ENCODE measurements around the gene KRTAP10-7. TPM values are rescaled to one million over a fixed set of nuclear protein-coding genes. Genes with fewer than 3 reads are reported as not detected.
"Not testable (repeated sequence)": the region's sequence is repeated elsewhere in the genome, so short reads cannot be mapped to it uniquely, and the experiment has no call there.

KRTAP10-7 gene
- total RNA-seq, 4 donors from 2014 or later, result not detected

DNA sequence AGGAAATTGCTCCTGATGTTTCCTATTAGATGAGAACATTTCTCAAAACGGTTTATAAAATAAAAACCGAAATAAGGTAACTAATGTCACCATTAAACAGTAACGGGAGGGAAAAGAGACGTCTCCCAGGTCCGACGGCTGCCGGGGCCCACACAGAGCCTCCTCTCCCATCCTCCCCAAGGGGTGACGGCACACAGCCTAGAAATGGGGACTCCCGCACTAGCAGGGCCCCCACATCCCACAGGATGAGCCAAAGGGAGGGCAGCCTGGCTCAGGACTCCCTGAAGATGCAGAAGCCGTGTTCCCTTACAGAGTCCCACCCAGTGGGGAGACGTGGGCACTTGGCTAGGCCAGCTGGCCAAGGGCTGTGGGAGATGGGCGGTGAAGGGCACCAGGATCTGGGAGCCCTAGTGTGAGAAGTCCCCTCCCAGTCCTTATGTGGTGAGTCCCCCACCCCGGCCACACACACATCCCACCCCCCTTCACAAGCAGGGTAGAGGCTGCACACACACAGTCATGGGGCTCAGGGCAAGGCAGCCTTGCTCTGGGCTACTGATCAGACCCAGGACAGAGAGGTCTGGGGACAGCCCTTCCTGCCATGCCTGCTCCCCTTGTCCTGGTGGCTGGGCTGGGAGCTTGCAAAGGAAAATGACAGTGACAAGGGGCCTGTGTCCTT, 45.1 kb upstream of the KRTAP10-7 start:
- Histone ChIP-seq H3K36me3 (no peaks in the 10 kb centered on the region), H3K27me3 (peaks cover 0 to 12% of the 10 kb centered on the region in 2 donors), H3K27ac (no peak overlapping the region), H3K4me3 (no peak overlapping the region), H3K4me1 (no peaks in the 10 kb centered on the region), H3K9me3 (peaks cover 0 to 21% (median 0%) of the 10 kb centered on the region in 4 donors)
- WGBS, 2 donors, result 72 to 73% methylated on average over 8 to 13 of the region's 13 CpGs
- DNase-seq (ENCODE audit: low spot score in 2 of 2), result no peak
- TF ChIP-seq POLR2A (IDR thresholded peaks at IDR 0.05), result no peak
- no peak for TF ChIP-seq EP300 (IDR thresholded peaks at IDR 0.05)
- TF ChIP-seq, protein P1, sequence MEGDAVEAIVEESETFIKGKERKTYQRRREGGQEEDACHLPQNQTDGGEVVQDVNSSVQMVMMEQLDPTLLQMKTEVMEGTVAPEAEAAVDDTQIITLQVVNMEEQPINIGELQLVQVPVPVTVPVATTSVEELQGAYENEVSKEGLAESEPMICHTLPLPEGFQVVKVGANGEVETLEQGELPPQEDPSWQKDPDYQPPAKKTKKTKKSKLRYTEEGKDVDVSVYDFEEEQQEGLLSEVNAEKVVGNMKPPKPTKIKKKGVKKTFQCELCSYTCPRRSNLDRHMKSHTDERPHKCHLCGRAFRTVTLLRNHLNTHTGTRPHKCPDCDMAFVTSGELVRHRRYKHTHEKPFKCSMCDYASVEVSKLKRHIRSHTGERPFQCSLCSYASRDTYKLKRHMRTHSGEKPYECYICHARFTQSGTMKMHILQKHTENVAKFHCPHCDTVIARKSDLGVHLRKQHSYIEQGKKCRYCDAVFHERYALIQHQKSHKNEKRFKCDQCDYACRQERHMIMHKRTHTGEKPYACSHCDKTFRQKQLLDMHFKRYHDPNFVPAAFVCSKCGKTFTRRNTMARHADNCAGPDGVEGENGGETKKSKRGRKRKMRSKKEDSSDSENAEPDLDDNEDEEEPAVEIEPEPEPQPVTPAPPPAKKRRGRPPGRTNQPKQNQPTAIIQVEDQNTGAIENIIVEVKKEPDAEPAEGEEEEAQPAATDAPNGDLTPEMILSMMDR (IDR thresholded peaks at IDR 0.05), result no peak

DNA sequence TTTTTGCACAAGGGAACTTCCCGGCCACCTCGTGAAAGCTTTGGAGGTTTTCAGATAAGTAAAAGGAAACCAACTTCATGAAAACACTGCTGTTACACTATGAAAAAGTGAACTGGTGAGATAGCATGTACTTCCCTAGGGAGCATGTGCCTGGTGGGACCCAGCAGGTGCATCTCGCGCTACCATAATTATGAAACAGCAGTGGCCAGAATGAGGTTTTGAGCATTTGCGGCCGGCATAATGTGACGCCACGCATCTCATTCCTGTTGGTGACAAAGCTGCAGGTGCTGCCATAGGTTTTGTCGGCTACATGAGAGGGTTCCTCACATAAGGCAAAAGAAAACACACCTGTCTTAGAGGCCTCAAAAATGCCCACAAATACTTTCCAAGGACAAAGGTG, 43.5 kb upstream of the KRTAP10-7 start:
- no peaks in the 10 kb centered on the region for H3K36me3 ChIP-seq
- H3K27ac ChIP-seq, result no peak overlapping the region
- TF ChIP-seq, protein P1 (IDR thresholded peaks at IDR 0.05), result no peak
- TF ChIP-seq POLR2A (IDR thresholded peaks at IDR 0.05) (no peak), EP300 (IDR thresholded peaks at IDR 0.05) (no peak)
- no peaks in the 10 kb centered on the region for H3K4me1 ChIP-seq
- H3K9me3 ChIP-seq, result peaks cover 0 to 21% (median 0%) of the 10 kb centered on the region in 4 donors
- no peak for DNase-seq (ENCODE audit: low spot score in 2 of 2)
- no peak overlapping the region for H3K4me3 ChIP-seq
- WGBS, 2 donors, result 76 to 81% methylated on average over 9 of the region's 9 CpGs
- H3K27me3 ChIP-seq, result peaks cover 0 to 9% of the 10 kb centered on the region in 2 donors

DNA sequence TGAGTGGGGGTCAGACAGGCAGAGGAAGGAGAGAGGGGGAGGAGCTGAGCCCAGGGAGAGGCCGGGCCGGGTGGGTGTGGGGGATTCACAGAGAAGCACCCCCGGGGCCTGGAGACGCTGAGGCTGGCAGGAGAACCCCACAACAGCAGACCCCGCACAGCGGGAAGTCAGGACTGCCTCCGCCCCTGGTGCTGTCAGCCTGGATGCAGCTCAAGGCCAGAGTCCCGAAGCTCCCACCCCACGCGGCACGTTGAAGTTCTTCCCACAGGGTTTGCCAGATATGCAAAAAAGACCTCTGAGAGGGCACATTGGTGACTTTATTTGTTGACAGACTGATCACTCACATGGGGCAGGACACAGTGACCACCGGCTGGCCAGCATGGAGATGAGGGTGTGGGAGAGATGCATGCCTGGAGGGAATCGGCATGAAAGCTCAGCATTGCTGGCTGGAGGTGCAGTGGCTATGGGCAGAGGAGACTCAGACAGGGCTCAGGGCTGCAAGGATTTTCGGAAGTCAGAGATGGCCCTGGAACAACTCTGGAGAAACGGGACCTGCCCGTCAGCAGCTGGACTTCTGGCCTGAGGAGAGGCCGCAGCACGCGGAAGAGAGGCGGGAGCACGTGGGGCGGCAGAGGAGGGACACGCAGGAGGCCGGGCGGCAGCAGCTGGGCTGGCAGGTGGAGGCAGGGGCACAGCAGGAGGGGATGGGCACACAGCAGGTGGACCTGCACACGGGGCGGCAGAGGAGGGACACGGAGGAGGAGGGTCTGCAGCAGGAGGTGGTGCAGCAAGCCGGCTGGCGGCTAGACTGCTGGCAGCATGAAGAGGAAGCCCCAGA, 42.7 kb upstream of the KRTAP10-7 start:
- Histone ChIP-seq H3K27ac (no peak overlapping the region), H3K9me3 (peaks cover 0 to 29% (median 0%) of the 10 kb centered on the region in 4 donors), H3K36me3 (no peaks in the 10 kb centered on the region), H3K4me3 (no peak overlapping the region), H3K4me1 (no peaks in the 10 kb centered on the region), H3K27me3 (peaks cover 0 to under 1% of the 10 kb centered on the region in 2 donors)
- TF ChIP-seq POLR2A (IDR thresholded peaks at IDR 0.05) (no peak), EP300 (IDR thresholded peaks at IDR 0.05) (no peak)
- TF ChIP-seq, protein P1 (IDR thresholded peaks at IDR 0.05), result no peak
- no peak for DNase-seq (ENCODE audit: low spot score in 2 of 2)
- WGBS, 2 donors, result 50 to 54% methylated on average over 25 to 30 of the region's 30 CpGs

DNA sequence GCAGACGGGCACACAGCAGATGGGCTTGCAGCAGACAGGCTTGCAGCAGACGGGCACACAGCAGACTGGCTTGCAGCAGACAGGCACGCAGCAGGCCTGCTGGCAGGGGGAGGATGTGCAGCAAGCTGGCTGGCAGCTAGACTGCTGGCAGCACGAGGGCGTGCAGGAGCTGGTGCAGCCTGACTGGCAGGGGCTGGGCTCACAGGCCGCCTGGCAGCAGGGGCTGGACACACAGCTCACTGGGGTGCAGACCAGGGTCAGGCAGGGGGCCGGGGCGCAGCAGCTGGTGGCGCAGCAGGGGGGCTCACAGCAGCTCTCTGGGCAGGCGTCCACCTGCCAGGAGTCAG, 42.1 kb upstream of the KRTAP10-7 start:
- peaks cover 0 to 30% (median 0%) of the 10 kb centered on the region in 4 donors for H3K9me3 ChIP-seq
- H3K36me3 ChIP-seq; H3K4me1 ChIP-seq; H3K27me3 ChIP-seq; H3K4me3 ChIP-seq; DNase-seq (ENCODE audit: low spot score in 2 of 2); H3K27ac ChIP-seq: not testable (repeated sequence)
- 68 to 75% methylated on average over 4 to 7 of the region's 10 CpGs for WGBS, 2 donors

DNA sequence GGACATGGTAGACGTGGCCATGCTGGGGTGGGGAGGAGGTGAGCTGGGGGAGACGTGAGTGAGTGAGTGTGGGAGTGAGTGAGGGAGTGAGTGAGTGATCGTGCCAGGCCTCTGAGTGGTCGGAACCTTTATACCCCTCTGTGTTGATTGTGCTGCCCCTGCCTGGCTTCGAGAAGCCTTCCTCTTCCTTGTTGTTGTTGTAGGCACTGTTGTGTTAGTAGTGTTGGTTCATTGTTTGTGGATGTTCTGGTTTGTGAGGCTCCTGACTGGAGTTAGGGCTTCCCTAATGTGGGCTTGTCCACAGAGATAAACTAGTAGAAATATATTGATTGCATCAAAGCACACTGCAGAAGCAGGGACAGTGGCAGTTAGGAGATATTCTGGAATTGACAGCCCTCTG, 41.7 kb upstream of the KRTAP10-7 start, which contains the start of gene KRTAP10-3:
Gene KRTAP10-3, minus strand, starts transcription at position 101 of the 400 bp plus-strand sequence. Its CDS starts 80 bp downstream, at position 21.
- Histone ChIP-seq H3K4me1 (no peaks in the 10 kb centered on the region), H3K9me3 (peaks cover 0 to 33% (median 0%) of the 10 kb centered on the region in 4 donors), H3K27ac (no peak within 1 kb of the TSS), H3K36me3 (no peaks in the 10 kb centered on the region), H3K27me3 (no peaks in the 10 kb centered on the region), H3K4me3 (no peak within 1 kb of the TSS)
- 56 to 61% methylated on average over 5 of the region's 5 CpGs for WGBS, 2 donors
- DNase-seq (ENCODE audit: low spot score in 2 of 2), result no peak
- TF ChIP-seq, protein P1 (IDR thresholded peaks at IDR 0.05), result no peak
- TF ChIP-seq POLR2A (IDR thresholded peaks at IDR 0.05) (no peak), EP300 (IDR thresholded peaks at IDR 0.05) (no peak)

Data from tibial nerve (tissue), 4 donors.